Thymus (tissue), 11 donors: ENCODE results near the gene ZIC4. TPM values are rescaled to one million over a fixed set of nuclear protein-coding genes. Genes with fewer than 3 reads are reported as not detected.

Experiments used
- DNase-seq, 9 donors: peaks; one replicate each; pipeline ENCODE4 v3.0.0-alpha.2; 2013; ENCODE audit warnings: low spot score in 9 of 9, low read depth in 6 of 9, missing footprints in 1 of 9
- H3K27ac ChIP-seq, 2 donors: one replicate each; pipeline ENCODE4 v1.5.1; 2013; ENCODE audit warnings: control low read depth in 1 of 2, low read depth in 1 of 2, low read length in 1 of 2, mild to moderate bottlenecking in 1 of 2, moderate library complexity in 1 of 2
- H3K27me3 ChIP-seq, 2 donors: one replicate each; pipeline ENCODE4 v1.5.1; 2013; ENCODE audit warnings: low read length in 1 of 2; ENCODE audit not compliant: control insufficient read depth in 2 of 2, insufficient read depth in 1 of 2
- H3K36me3 ChIP-seq, 2 donors: one replicate each; pipeline ENCODE4 v1.5.1; 2013; ENCODE audit warnings: low read length in 1 of 2, mild to moderate bottlenecking in 1 of 2, moderate library complexity in 1 of 2; ENCODE audit not compliant: control insufficient read depth in 2 of 2, insufficient read depth in 2 of 2
- H3K4me1 ChIP-seq, 2 donors: one replicate each; pipeline ENCODE4 v1.5.1; 2013; ENCODE audit warnings: low read length in 2 of 2; ENCODE audit not compliant: control insufficient read depth in 2 of 2, insufficient read depth in 2 of 2
- H3K4me3 ChIP-seq, 2 donors: one replicate each; pipeline ENCODE4 v1.5.1; 2013; ENCODE audit warnings: low read length in 2 of 2, control low read depth in 1 of 2, mild to moderate bottlenecking in 1 of 2
- H3K9me3 ChIP-seq, 2 donors: one replicate each; pipeline ENCODE4 v1.5.1; 2013; ENCODE audit warnings: low read length in 1 of 2, mild to moderate bottlenecking in 1 of 2; ENCODE audit not compliant: control insufficient read depth in 2 of 2, insufficient read depth in 1 of 2
- WGBS: extraction: QIAGEN DNeasy Blood & Tissue Kit; methylation state at CpG from one replicate; pipeline ENCODE4 v1.1.7; 2013; 5-methylcytosine and 5-hydroxymethylcytosine counted together
- polyA plus RNA-seq: library from polyadenylated mRNA; stranded (reverse); fragments of 200-250 nt; gene quantifications from one replicate; pipeline ENCODE4 v1.2.3, GENCODE V29; 2013
- total RNA-seq: library from RNA; stranded (reverse); fragments of 120-200 nt; gene quantifications from one replicate; pipeline ENCODE4 v1.2.4, GENCODE V29; 2013
- donor health status: healthy.

The ZIC4 gene
- total and polyA plus RNA-seq, 2 donors = not detected

DNA sequence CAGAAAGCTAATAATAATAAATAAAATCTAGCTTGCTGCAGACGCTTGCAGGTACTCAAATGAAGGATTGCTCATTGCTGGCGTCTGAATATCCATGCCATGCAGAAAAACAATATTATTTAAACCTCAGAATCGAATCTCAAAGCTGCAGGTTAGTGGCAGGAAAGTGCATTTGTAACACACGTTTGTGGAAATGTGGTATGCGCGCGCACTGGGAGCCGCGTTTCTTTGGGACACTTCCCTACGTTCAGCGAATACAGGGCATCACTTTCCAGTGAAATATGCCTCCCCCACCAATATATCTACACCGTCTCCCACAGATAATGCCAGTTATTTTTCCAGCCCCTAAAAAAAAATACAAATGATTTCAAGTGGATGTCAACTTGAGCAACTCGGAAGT is 37.1 kb downstream of the ZIC4 start:
- 11% methylated on average over 13 of the region's 13 CpGs for WGBS

GRCh38 chr3:147368561-147369221 is 37.7 kb downstream of the ZIC4 start:
- no peak for DNase-seq
- Histone ChIP-seq H3K36me3 (no peaks in the 10 kb centered on the region), H3K4me3 (no peak overlapping the region), H3K9me3 (no peaks in the 10 kb centered on the region), H3K27me3 (peaks cover 57 to 84% of the 10 kb centered on the region in 2 donors), H3K27ac (no peak overlapping the region), H3K4me1 (no peaks in the 10 kb centered on the region)
- 5% methylated on average over 16 of the region's 16 CpGs for WGBS

More for the DNA sequence above, 37.1 kb downstream of the ZIC4 start:
- Histone ChIP-seq H3K4me3 (no peak overlapping the region), H3K36me3 (no peaks in the 10 kb centered on the region), H3K27me3 (peaks cover 60 to 86% of the 10 kb centered on the region in 2 donors), H3K9me3 (no peaks in the 10 kb centered on the region), H3K4me1 (no peaks in the 10 kb centered on the region), H3K27ac (no peak overlapping the region)
- DNase-seq = no peak

- Histone ChIP-seq H3K27me3 (peaks cover 52 to 79% of the 10 kb centered on the region in 2 donors), H3K27ac (no peak overlapping the region), H3K4me1 (no peaks in the 10 kb centered on the region), H3K4me3 (no peak overlapping the region), H3K36me3 (no peaks in the 10 kb centered on the region), H3K9me3 (no peaks in the 10 kb centered on the region)
- 2% methylated on average over 2 of the region's 2 CpGs for WGBS
- no peak for DNase-seq
Observed at GRCh38 chr3:147368151-147368550, 38.2 kb downstream of the ZIC4 start.

DNA sequence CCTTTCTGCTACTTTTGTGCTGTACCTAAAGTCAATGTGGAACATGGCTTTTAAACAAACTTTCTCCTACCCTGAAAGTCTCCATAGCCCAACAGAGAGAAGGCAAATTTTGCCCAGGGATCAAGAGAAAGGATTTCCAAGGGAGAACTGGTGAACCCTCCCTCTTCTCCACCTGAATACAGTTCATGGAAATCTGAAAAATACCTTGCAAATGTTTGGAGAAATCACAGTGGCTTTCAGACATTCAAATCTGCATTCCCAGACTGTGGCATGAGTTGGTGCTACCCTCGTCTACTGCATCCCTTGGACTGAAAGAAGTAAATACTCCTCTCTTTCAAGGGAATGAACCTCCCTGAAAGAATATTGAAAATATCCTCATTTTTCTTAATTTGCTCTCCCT is 38.7 kb downstream of the ZIC4 start:
- Histone ChIP-seq H3K9me3 (no peaks in the 10 kb centered on the region), H3K4me3 (no peak overlapping the region), H3K27ac (no peak overlapping the region), H3K27me3 (peaks cover 47 to 74% of the 10 kb centered on the region in 2 donors), H3K4me1 (no peaks in the 10 kb centered on the region), H3K36me3 (no peaks in the 10 kb centered on the region)
- DNase-seq = no peak
- WGBS = 11% methylated on average over 1 of the region's 1 CpG

DNA sequence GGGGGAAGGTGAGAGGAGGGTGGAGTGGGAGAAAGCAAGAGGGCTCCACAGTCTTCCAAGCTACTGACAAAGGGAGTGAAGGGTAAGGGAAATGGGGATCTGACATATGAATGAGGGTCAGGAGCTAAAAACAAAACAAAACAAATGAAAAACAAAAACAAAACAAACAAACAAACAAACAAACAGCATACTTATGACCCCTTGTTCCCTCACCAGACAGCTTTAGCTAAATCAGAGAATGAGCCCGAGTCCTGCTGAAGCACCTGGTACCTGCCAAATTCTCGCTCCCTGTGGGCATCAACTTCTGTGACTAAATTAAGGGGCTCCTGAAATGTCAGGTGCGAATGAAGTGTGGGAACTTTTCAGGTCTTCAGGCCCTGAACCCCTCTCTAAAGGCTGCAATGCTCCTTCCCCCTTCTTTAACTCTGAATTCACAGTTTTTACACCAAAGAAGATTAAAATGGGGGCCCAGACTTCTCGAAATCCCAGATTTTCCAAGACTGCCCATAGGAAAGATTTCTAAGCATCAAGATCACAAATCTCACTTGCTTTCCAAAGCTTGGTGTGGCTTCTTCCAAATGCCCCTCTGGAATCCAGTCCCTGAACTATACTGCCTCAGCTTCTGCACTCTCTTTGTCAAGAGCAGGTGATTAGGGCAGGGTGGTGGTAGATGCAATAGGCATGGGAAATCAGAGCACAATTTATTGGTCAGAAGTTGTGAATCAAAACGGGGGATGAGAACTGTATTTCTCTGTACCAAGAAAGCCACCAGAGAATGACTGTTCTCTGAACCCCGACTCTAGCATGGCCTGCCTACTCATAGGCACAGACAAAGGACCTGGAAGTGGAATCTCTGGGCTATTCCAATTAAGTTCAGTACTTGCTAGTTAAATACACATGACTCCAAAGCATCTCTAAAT is 40.9 kb downstream of the ZIC4 start:
- H3K36me3 ChIP-seq = no peaks in the 10 kb centered on the region
- H3K9me3 ChIP-seq = no peaks in the 10 kb centered on the region
- H3K27ac ChIP-seq = no peak overlapping the region
- no peaks in the 10 kb centered on the region for H3K4me1 ChIP-seq
- WGBS = 62% methylated on average over 6 of the region's 6 CpGs
- peaks cover 30 to 67% of the 10 kb centered on the region in 2 donors for H3K27me3 ChIP-seq
- DNase-seq = no peak
- H3K4me3 ChIP-seq = no peak overlapping the region

DNA sequence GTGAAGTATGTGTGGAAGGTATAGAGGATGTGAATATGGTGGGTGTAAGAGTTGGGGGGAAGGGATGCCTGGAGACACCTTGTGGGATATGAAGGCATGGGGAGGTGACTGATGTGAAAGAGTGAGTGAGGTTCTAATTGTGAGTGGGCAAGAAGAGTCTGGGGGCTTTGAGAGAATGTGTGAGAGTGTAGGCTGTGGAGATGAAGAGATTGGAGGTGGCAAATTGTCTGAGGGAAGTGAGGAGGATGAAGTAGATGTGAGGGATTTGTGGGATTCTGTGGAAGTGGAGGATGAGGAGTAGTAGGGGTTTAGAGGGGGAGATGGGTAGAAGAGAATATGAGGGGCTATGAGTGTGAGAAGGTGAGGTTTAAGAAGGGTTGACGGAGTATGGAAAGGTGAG is 41.6 kb downstream of the ZIC4 start:
- H3K4me3 ChIP-seq = no peak overlapping the region
- H3K36me3 ChIP-seq = no peaks in the 10 kb centered on the region
- H3K27ac ChIP-seq = no peak overlapping the region
- DNase-seq = no peak
- H3K27me3 ChIP-seq = peaks cover 29 to 67% of the 10 kb centered on the region in 2 donors
- no peaks in the 10 kb centered on the region for H3K4me1 ChIP-seq
- no peaks in the 10 kb centered on the region for H3K9me3 ChIP-seq
- 71% methylated on average over 1 of the region's 1 CpG for WGBS

GRCh38 chr3:147361454-147362420 is 44.6 kb downstream of the ZIC4 start:
- DNase-seq = peak in 2 of 9 donors; percentile 23 to 26
- Histone ChIP-seq H3K4me1 (no peaks in the 10 kb centered on the region), H3K36me3 (no peaks in the 10 kb centered on the region), H3K27me3 (peaks cover 34 to 70% of the 10 kb centered on the region in 2 donors), H3K9me3 (no peaks in the 10 kb centered on the region), H3K27ac (no peak overlapping the region), H3K4me3 (no peak overlapping the region)
- 12% methylated on average over 12 of the region's 12 CpGs for WGBS

- H3K9me3 ChIP-seq = no peaks in the 10 kb centered on the region
- peak in 1 of 9 donors; percentile 13 for DNase-seq
- H3K36me3 ChIP-seq = no peaks in the 10 kb centered on the region
- WGBS = 10% methylated on average over 21 of the region's 21 CpGs
- no peak overlapping the region for H3K4me3 ChIP-seq
- H3K4me1 ChIP-seq = no peaks in the 10 kb centered on the region
- peaks cover 41 to 78% of the 10 kb centered on the region in 2 donors for H3K27me3 ChIP-seq
- no peak overlapping the region for H3K27ac ChIP-seq
Observed at GRCh38 chr3:147360646-147361453, 45.5 kb downstream of the ZIC4 start.
